Activated T-helper 1 cell treated with Interleukin-2 at 50 U/mL for 16 hours (primary cell): ENCODE results near the gene BLVRA.
"Not testable (repeated sequence)": the region's sequence is repeated elsewhere in the genome, so short reads cannot be mapped to it uniquely, and the experiment has no call there.

Source experiments
- DNase-seq: peaks from one replicate; pipeline ENCODE4 v3.0.0-alpha.2; 2020; ENCODE audit warnings: low read depth

Gene BLVRA

DNA sequence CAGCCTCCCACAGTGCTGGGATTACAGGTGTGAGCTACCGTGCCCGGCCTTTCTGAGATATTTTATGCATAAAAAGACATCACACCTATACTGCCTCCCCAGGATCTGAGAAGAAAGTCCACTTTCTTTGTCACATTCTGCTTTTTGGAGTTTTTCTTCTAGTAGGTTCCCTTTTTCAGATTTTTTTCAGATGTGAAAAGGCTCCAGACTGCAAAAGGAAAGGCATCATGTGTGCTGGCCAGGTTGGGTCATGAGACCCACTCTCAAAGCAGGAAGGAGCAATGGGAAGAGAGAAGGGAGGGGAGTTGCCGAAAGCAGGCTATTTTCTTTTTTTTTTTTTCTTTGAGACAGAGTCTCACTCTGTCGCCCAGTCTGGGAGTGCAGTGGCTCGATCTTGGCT, 10.8 kb downstream of the BLVRA start:
- no peak for DNase-seq

DNA sequence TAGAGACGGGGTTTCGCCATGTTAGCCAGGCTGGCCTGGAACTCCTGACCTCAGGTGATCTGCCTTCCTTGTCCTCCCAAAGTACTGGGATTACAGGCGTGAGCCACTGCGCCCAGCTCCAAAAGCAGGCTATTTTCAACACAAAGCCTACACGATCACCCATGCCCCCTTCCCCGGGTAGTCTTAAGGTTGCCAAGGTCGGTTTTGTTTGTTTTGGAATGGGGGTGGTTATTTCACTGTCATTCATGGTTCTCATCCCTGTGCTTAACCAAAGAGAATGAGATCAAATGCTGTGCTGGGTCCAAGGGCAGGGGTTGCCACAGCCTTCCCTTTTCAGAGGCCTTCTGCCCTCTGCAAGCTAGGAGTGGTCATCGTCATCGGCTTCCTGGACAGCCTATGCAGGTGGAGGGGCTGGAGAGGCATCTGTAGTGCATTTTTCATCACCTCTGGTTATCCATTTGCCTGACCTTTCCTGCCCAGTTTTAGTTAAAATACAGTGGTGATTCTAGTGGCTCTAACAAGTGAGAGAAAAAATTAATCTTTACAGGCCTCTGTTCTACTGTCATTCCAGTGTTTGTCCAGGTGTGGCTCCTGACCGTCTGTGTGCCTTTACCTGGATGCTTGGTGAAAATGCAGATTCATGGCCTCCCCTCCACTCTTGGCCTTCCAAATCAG, 11.4 kb downstream of the BLVRA start:
- no peak for DNase-seq

DNA sequence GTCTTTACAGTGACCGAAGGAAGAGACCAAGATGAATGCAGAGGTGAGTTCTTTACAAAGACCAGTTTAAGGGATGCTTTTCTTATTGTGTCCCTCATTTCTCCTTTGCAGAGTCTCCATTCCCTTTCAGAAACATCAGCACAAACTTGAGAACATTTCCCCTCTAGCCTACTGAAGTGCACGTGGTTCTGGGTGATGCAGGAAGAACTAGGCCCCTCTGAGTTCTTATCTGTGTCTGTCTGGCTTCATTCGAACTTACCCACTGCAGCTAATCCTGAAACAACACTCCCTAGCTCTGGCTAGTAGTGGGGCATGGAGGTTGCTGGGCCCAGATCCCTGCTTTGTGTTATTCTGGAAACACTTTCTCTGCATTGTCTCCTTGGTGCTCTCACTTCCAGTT, 12.6 kb downstream of the BLVRA start:
- no peak for DNase-seq

DNA sequence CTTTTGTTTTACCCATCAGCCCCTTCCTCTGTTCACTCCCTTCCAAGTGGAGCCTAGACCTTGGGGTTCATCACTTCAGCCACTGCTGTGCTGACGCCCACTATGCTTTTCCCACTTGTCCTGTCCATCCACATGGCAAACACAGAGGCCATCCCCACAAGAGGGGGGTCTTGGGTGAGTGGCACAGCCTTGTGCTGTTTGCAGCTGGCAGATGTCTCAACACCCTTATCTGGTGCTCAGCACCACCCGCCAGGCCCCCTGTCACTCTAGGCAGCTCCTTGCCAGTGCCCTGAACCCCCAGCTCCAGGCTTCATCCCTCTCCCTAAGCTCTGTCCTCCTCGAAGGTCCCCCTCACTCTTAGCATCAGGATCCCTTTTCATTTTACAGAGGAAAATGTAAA, 13.1 kb downstream of the BLVRA start:
- DNase-seq: no peak

DNA sequence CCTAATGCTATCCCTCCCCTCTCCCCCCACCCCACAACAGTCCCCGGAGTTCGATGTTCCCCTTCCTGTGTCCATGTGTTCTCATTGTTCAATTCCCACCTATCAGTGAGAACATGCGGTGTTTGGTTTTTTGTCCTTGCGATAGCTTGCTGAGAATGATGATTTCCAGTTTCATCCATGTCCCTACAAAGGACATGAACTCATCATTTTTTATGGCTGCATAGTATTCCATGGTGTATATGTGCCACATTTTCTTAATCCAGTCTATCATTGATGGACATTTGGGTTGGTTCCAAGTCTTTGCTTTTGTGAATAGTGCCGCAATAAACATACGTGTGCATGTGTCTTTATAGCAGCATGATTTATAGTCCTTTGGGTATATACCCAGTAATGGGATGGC, 14.8 kb downstream of the BLVRA start:
- DNase-seq: not testable (repeated sequence)

DNA sequence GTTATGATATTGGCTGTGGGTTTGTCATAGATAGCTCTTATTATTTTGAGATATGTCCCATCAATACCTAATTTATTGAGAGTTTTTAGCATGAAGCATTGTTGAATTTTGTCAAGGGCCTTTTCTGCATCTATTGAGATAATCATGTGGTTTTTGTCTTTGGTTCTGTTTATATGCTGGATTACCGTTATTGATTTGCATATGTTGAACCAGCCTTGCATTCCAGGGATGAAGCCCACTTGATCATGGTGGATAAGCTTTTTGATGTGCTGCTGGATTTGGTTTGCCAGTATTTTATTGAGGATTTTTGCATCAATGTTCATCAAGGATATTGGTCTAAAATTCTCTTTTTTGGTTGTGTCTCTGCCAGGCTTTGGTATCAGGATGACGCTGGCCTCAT, 16.8 kb downstream of the BLVRA start:
- not testable (repeated sequence) for DNase-seq

DNA sequence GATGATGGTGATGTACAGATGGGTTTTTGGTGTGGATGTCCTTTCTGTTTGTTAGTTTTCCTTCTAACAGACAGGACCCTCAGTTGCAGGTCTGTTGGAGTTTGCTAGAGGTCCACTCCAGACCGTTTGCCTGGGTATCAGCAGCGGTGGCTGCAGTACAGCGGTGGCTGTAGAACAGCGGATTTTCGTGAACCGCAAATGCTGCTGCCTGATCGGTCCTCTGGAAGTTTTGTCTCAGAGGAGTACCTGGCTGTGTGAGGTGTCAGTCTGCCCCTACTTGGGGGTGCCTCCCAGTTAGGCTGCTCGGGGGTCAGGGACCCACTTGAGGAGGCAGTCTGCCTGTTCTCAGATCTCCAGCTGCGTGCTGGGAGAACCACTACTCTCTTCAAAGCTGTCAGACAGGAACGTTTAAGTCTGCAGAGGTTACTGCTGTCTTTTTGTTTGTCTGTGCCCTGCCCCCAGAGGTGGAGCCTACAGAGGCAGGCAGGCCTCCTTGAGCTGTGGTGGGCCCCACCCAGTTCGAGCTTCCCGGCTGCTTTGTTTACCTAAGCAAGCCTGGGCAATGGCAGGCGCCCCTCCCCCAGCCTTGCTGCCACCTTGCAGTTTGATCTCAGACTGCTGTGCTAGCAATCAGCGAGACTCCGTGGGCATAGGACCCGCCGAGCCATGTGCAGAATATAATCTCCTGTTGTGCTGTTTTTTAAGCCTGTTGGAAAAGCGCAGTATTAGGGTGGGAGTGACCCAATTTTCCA, 20.0 kb downstream of the BLVRA start:
- not testable (repeated sequence) for DNase-seq

DNA sequence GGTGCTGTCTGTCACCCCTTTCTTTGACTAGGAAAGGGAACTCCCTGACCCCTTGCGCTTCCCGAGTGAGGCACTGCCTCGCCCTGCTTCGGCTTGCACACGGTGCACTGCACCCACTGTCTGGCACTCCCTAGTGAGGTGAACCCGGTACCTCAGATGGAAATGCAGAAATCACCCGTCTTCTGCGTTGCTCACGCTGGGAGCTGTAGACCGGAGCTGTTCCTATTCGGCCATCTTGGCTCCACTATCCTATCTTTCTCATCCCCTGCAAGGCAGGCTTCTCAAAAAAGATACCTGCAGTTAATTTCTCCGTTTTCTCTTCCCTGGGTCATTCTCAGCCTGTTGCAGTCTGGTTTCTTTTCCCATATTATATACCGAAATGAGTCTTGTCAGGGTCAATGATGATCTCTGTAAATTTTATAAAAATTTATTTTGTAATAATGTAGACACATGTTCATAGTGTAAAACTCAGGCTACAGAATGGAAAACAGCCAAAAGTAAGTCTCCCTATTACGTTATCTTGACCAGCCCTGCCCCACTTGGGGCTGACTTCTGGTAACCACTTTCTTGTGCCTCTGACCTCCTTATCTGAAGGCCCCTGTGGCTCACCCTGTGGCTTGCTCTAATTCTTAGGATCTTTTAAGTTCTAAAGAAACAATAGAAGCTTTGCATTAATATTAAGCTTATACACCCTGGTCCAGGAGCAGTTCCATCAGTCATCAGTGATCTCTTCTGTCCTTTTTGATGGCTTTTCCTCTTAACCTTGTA, 20.7 kb downstream of the BLVRA start:
- DNase-seq: no peak

DNA sequence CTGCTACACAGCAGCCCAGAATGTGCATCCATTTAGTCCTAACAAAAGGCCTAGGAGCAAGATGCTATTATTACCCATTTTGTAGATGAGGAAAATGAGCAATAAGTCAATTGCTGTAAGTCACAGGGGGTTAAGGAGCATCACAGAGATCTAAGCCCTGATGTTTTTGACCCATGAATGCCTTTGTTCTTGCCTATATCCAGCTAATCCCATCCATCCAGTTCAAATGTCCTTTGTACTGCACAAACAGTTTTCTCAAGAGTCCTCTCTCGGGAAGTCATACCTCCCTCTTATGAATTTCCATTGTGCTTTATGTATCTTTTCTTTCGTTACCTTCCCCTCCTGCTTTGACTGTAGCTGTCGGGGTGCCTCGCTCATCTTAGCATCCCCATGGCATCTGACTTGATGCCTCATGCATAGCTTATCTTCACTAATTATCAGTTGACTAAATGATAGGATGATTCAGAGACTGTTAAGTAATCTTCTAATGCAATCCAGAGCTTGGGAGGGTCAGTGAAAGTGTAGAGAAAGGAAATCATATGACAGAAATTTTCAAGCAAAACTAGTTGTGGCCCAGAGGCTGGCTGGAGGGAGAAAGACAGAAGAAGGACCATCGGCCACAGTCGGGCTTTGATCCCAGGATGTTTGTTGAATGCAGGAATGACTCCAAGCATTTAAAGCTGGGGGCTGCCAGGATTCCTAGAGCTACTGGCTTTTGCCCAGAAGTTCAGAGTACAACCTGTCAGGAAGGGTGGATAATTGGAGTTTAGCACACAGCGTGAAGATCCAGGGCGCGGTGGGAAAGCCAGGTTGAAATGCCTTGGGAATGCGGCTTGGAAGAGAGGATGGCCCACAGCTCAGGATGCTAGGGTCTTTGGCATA, 23.5 kb downstream of the BLVRA start:
- DNase-seq: no peak

DNA sequence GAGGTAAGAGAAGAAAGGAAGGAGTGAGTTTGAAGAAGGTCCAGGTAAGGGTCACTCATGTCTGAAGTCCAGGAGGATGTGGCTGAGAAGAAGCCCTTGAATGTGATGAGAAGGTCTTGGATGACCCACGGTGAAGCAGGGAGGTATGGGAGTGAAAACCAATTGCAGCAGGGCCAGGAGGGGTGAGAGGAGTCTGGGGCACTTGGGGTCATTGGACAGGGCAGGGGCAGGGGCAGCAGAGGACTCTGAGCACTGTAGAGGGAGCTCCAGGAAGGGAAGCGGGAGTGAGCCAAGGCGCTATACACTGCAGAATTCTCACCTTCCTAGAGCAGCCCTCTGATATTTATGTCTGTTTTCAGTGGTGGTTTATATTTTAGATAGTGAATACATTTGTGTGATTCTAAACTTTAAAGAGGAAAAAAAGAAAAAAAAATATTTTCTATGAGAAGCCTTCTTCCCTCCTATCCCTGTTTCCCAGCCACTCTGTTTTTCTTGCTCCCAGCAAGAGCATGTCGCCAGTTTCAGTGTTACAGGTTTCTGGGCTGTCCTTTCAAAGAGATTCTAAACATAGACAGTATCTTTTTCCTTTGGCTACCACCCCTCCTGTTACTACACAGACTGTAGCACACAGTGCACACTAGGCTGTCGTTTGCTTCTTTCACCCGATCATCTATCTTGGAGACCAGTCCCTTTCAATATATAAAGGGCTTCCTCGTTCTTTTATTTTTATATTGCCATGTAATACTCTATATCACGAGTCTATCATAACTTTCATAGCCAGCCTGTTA, 24.5 kb downstream of the BLVRA start:
- no peak for DNase-seq

DNA sequence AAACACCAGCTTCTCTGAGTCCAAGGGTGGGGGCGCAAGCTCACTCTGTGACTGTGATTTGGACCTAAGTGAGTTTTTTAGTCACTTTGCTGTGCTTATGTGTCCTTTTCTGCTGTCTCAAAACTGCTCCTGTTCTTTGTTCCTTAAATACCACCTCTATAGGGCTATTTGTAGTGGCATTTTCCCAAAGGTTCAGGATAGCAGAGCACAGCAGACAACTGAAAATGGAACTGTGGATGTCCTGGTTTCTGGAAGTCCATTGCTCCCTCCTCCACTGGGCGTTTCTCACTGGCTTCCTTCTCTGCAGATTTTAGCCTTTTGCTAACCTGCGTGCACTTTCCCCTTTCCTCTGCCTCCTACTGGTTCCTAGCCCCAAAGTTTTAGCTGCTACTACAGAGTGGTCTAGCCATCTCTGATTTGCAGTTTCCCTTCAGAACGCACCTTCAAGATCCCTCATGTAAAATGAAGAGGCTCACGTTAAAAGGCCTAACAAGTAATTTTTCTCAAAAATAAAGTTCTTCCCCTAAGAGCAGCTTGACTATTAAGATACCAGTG, 25.6 kb downstream of the BLVRA start:
- DNase-seq: no peak

DNA sequence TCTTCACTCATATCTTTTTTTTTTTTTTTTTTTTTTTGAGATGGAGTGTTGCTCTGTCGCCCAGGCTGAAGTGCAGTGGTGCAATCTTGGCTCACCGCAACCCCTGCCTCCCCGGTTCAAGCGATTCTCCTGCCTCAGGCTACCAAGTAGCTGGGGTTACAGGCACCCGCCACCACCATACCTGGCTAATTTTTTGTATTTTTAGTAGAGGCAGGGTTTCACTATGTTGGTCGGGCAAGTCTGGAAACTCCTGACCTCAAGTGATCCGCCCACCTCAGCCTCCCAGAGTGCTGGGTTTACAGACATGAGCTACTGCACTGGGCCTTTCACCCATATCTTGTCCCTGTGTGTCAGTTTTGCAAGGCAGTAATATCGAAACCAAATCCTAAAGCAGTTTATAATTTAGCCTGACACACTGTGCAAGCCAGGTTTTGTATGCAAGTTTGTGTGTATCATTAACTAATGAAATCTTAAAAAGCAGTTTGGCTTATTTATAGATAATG, 26.2 kb downstream of the BLVRA start:
- DNase-seq: not testable (repeated sequence)

DNA sequence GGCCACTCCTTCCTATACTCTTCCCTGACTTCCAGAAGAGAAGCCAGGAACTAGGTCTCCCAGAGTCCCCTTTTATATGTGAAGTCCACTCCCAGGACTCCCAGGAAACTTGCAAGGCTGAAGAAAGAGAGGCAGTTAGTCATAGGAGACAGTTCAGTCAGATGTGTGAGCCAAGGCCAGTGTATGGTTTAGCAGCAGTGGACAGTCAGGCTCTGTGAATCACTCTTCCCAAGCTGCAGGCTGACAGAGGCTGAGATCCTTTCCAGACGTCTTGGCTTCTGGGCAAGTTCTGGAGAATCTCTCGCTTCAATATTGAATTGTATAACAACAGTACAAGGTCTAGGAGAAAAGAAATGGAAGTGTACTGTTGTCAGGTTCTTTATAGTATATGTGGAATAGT, 26.9 kb downstream of the BLVRA start:
- no peak for DNase-seq

DNA sequence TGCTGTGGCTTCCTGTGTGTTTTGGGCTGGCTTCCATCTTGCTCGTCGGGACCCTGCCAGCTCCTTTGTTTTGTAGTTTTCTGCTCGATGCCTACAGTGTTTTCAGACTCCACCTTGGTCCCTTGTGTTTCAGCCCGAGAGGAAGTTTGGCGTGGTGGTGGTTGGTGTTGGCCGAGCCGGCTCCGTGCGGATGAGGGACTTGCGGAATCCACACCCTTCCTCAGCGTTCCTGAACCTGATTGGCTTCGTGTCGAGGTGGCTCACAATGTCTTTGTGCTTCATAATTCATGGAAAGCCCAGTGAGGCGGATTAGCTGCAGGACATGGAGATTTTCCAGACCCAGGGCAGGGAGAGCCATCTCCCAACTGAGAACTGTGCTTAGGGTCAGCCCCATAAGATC, 29.3 kb downstream of the BLVRA start:
- no peak for DNase-seq

DNA sequence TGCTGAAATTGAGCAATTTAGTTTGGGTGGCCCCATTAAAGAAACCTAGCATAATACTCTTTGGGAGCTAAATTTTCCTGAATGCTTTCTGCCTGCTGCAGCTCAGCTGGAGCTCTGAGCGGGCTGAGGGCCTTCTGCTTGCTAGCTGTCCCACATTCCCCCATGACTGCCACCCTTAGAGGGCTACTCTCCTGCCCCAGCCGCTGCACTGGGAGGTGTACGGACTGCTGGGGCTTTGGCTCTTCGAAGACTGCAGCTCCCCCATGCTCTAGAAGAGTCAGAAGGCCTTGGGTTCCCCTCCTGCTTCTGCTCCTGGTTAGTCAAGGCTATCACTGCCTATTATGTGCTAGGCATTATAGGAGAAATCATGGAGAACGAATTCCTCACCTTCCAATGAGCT, 31.5 kb downstream of the BLVRA start:
- DNase-seq: no peak

DNA sequence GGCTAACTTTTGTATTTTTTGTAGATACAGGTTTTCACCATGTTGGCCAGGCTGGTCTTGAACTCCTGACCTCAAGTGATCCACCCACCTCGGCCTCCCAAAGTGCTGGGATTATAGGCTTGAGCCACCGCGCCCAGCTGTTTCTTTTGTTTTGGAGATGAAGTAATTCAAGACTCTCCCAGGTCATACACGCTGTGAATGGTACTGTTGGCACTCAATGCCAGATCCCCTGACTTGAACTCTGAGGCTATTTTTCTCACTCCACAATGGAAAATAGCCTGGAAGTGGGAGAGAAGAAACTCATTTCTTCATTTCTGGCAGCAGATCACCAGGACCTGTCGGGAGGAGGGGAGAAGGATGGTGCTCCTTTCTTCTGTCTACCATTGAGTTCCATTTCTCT, 32.4 kb downstream of the BLVRA start:
- DNase-seq: no peak

DNA sequence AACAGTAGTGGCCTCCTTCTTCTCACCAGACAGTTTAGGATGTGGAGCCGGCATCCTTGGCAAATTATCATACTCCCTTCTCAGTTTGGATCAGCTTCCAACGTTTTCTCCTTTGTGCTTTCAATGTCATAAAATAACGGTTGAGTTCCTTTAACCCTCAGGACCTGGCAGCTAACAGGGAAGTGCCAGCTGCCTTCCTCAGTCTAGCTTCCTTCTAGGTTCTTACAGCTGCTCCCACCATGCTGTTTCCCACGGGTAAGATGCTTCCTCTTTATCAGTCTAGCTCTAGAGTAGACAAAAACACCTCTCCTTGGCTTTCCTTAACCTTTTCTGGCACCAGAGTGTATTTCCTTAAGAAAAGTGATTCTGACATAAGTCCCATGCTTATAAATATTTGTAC, 33.2 kb downstream of the BLVRA start:
- no peak for DNase-seq

DNA sequence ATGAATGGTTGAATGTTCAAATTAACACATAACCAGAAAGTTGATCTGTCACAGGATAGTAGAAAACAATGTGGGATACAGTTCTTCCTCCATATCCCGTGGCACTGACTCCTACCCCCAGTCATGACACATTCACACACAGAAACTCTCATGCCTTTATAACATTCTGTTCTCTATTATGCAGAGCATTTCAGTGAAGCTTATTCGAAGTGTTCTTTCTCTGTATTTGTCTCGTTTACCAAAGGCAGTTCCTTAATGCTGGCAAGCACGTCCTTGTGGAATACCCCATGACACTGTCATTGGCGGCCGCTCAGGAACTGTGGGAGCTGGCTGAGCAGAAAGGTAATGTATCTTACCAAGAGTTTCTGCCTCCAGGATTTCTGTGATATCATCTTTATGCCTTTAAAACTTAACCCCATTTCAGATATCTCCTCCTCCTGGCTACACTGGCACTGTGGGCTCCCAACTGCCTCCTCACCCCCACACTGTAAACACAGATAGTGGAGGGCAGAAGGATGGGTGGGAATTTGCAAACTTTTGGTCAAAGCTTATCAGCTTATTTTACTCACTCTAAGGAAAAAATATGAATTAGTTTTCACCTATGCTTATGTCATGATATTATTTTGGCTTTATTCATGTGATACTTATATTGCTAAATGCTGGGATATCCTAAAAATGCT, 34.1 kb downstream of the BLVRA start:
- no peak for DNase-seq

DNA sequence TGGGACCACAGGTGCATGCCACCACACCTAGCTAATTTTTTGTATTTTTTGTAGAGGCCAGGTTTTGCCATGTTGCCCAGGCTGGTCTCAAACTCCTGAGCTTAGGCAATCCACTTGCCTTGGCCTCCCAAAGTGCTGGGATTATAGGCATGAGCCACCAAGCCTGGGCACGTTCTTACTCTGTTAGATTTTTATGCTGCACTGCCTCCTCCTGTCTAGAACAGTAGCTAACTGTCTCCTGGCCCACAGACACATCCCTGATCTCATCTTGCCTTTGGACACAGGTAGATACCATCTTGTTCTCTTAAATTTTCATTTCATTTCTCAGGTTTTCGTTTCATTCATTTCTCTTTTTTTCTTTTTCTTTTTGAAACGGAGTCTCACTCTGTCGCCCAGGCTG, 41.1 kb downstream of the BLVRA start:
- no peak for DNase-seq

DNA sequence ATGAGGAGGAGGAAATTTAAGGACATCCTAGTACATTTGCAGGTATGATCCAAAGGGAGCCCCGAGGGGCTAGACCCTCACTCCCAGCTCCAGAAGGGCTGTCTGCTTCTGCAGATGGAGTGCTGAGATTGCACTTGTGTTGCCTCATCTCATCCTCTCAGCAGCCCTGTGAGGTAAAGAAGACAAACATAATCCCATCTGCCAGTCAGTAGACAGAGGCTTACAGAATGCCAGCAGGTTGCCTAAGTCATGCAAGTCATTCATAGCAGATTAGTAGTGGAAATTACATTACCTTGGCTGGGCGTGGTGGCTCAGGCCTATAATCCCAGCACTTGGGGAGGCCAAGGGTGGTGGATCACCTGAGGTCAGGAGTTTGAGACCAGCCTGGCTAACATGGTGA, 45.4 kb downstream of the BLVRA start:
- DNase-seq: no peak
